SK-N-SH (cell line): ENCODE measurements around the gene ROBO1. TPM values are rescaled to one million over a fixed set of nuclear protein-coding genes. Genes with fewer than 3 reads are reported as not detected.

Experiments used
- CTCF ChIA-PET: fragments of 300-600, 350-600 bp; formaldehyde crosslinking; extraction: SDS; loops from one replicate; lab custom pipeline; 2021; lab: Yijun Ruan, JAX
- POLR2A ChIA-PET: fragments of 350-600 bp; sonication (Branson Sonifier 250); formaldehyde crosslinking; extraction: SDS; loops from one replicate; lab custom pipeline; 2020; ENCODE audit warnings: antibody characterized with exemption, inconsistent platforms; lab: Yijun Ruan, JAX
- DNase-seq: peaks from one replicate; pipeline ENCODE4 v3.0.0; 2012
- H2AFZ ChIP-seq: fragments of 200-600 bp; sonication (generic); 2 replicates; pipeline ENCODE4 v1.8.1; 2016; ENCODE audit warnings: antibody characterized with exemption, mild to moderate bottlenecking, low read depth
- H3F3A ChIP-seq: fragments of 200-600 bp; sonication (generic); replicated peaks from 2 replicates; pipeline ENCODE3; 2016; ENCODE audit warnings: antibody characterized with exemption, mild to moderate bottlenecking; ENCODE audit not compliant: insufficient read depth
- H3K27ac ChIP-seq, 2 experiments: fragments of 200-500 bp in 1 of 2; fragments of 200-600 bp in 1 of 2; sonication (Bioruptor generic) in 1 of 2; sonication (generic), shearing (Covaris generic) in 1 of 2; 2 replicates each; pipeline versions ENCODE4 v1.5.1 to v1.6.1; 2014 to 2016; ENCODE audit warnings: low read depth in 2 of 2, inconsistent platforms in 1 of 2, low read length in 1 of 2, mild to moderate bottlenecking in 1 of 2, mixed read lengths in 1 of 2
- H3K27me3 ChIP-seq: fragments of 200-600 bp; sonication (generic), shearing (Covaris generic); 2 replicates; pipeline ENCODE4 v1.6.1; 2016; ENCODE audit warnings: mixed run types; ENCODE audit not compliant: insufficient read depth
- H3K36me3 ChIP-seq, 2 experiments: fragments of 200-500 bp in 1 of 2; fragments of 200-600 bp in 1 of 2; sonication (Bioruptor generic) in 1 of 2; sonication (generic) in 1 of 2; replicated peaks in 1 of 2; 2 replicates each; pipeline versions ENCODE3 to v1.5.1; 2014 to 2016; ENCODE audit warnings: low read length in 1 of 2, mild to moderate bottlenecking in 1 of 2; ENCODE audit not compliant: insufficient read depth in 2 of 2, control insufficient read depth in 1 of 2
- H3K4me1 ChIP-seq, 2 experiments: fragments of 200-500 bp in 1 of 2; fragments of 200-600 bp in 1 of 2; sonication (Bioruptor generic) in 1 of 2; sonication (generic), shearing (Covaris generic) in 1 of 2; 2 replicates each; pipeline versions ENCODE4 v1.5.1 to v1.6.1; 2014 to 2016; ENCODE audit warnings: low read depth in 1 of 2, low read length in 1 of 2, mixed run types in 1 of 2; ENCODE audit not compliant: insufficient read depth in 2 of 2, control insufficient read depth in 1 of 2
- H3K4me2 ChIP-seq: fragments of 200-600 bp; sonication (generic), shearing (Covaris generic); 2 replicates; pipeline ENCODE4 v1.6.1; 2017; ENCODE audit warnings: mixed run types
- H3K4me3 ChIP-seq, 2 experiments: fragments of 200-500 bp in 1 of 2; fragments of 200-600 bp in 1 of 2; sonication (Bioruptor generic) in 1 of 2; sonication (generic), shearing (Covaris generic) in 1 of 2; 2 replicates each; pipeline versions ENCODE4 v1.5.1 to v1.8.1; 2014 to 2016; ENCODE audit warnings: low read depth in 2 of 2, inconsistent platforms in 1 of 2, low read length in 1 of 2, mild to moderate bottlenecking in 1 of 2, mixed read lengths in 1 of 2, moderate library complexity in 1 of 2
- H3K79me2 ChIP-seq: fragments of 200-600 bp; sonication (generic); 2 replicates; pipeline ENCODE4 v1.8.1; 2017; ENCODE audit warnings: mild to moderate bottlenecking; ENCODE audit not compliant: insufficient read depth
- H3K9ac ChIP-seq: fragments of 200-600 bp; sonication (generic); 2 replicates; pipeline ENCODE4 v1.6.1; 2017; ENCODE audit warnings: mixed run types
- H3K9me2 ChIP-seq: fragments of 200-600 bp; sonication (generic); 2 replicates; pipeline ENCODE4 v1.6.1; 2017; ENCODE audit warnings: mixed run types
- H3K9me3 ChIP-seq: fragments of 200-600 bp; sonication (generic); 2 replicates; pipeline ENCODE4 v1.6.1; 2017; ENCODE audit warnings: mixed run types, mild to moderate bottlenecking, moderate library complexity
- H4K20me1 ChIP-seq: fragments of 200-600 bp; sonication (generic); 2 replicates; pipeline ENCODE4 v1.6.1; 2017; ENCODE audit warnings: mild to moderate bottlenecking, mixed run types; ENCODE audit not compliant: insufficient read depth
- CHD2 ChIP-seq: fragments of 150-350 bp; IDR thresholded peaks from 2 replicates; pipeline ENCODE4 v1.6.1; 2018; ENCODE audit warnings: low read length; ENCODE audit not compliant: partially characterized antibody
- CTCF ChIP-seq: fragments of 200-600 bp; sonication (generic); IDR thresholded peaks from 2 replicates; pipeline ENCODE4 v1.6.1; 2017; ENCODE audit warnings: antibody characterized with exemption, mild to moderate bottlenecking, moderate library complexity
- EP300 ChIP-seq, 2 experiments: IDR thresholded peaks; 2 replicates each; pipeline versions ENCODE4 v1.4.0 to v1.6.1; 2012; ENCODE audit warnings: borderline replicate concordance in 1 of 2, low read depth in 1 of 2, low read length in 1 of 2
- EZH2phosphoT487 ChIP-seq: fragments of 200-600 bp; sonication (generic); IDR thresholded peaks from 2 replicates; pipeline ENCODE4 v1.6.1; 2017; ENCODE audit warnings: low read depth, mixed run types, mild to moderate bottlenecking, antibody characterized with exemption, moderate library complexity, borderline replicate concordance
- FOXJ3 ChIP-seq: sonication (generic); formaldehyde crosslinking; IDR thresholded peaks from 2 replicates; pipeline ENCODE4 v1.5.1; 2020; ENCODE audit warnings: mild to moderate bottlenecking, missing genetic modification reagents
- FOXM1 ChIP-seq: IDR thresholded peaks from 2 replicates; pipeline ENCODE4 v1.4.0; 2012; ENCODE audit warnings: low read depth, mild to moderate bottlenecking
- GATA2 ChIP-seq: sonication (generic); formaldehyde crosslinking; IDR thresholded peaks from 2 replicates; pipeline ENCODE4 v1.5.0; 2020; ENCODE audit warnings: mild to moderate bottlenecking, missing genetic modification reagents
- IRF3 ChIP-seq: fragments of 150-350 bp; IDR thresholded peaks from 2 replicates; pipeline ENCODE4 v1.6.1; 2016; ENCODE audit warnings: mild to moderate bottlenecking, low read depth, low read length
- JUND ChIP-seq: IDR thresholded peaks from 2 replicates; pipeline ENCODE4 v1.4.0; 2012
- MAX ChIP-seq: IDR thresholded peaks from 2 replicates; pipeline ENCODE4 v1.4.0; 2012; ENCODE audit warnings: low read depth
- MEF2A ChIP-seq: IDR thresholded peaks from 2 replicates; pipeline ENCODE4 v1.4.0; 2012; ENCODE audit warnings: low read depth, borderline replicate concordance
- MXI1 ChIP-seq: IDR thresholded peaks from 2 replicates; pipeline ENCODE4 v1.6.1; 2012; ENCODE audit warnings: mild to moderate bottlenecking, low read depth, low read length, improper control_type of control experiment
- NRF1 ChIP-seq: IDR thresholded peaks from 2 replicates; pipeline ENCODE4 v1.6.1; 2012; ENCODE audit warnings: low read depth, mild to moderate bottlenecking, low read length
- PBX3 ChIP-seq: IDR thresholded peaks from 2 replicates; pipeline ENCODE4; 2012
- POLR2AphosphoS5 ChIP-seq: IDR thresholded peaks from 2 replicates; pipeline ENCODE4 v1.6.1; 2012; ENCODE audit warnings: low read depth, low read length
- RAD21 ChIP-seq: IDR thresholded peaks from 2 replicates; pipeline ENCODE4 v1.6.1; 2012; ENCODE audit warnings: mild to moderate bottlenecking, low read length
- RCOR1 ChIP-seq: fragments of 150-350 bp; IDR thresholded peaks from 2 replicates; pipeline ENCODE4 v1.6.1; 2017; ENCODE audit warnings: antibody characterized with exemption, low read length
- RFX5 ChIP-seq: IDR thresholded peaks from 2 replicates; pipeline ENCODE4 v1.6.1; 2012; ENCODE audit warnings: mild to moderate bottlenecking, improper control_type of control experiment, low read length
- SIN3A ChIP-seq: IDR thresholded peaks from 2 replicates; pipeline ENCODE4 v1.6.1; 2012; ENCODE audit warnings: low read depth, mild to moderate bottlenecking, low read length, moderate library complexity, borderline replicate concordance
- SMC3 ChIP-seq: IDR thresholded peaks from 2 replicates; pipeline ENCODE4 v1.6.1; 2012; ENCODE audit warnings: low read depth, low read length, improper control_type of control experiment
- TAF1 ChIP-seq: IDR thresholded peaks from 2 replicates; pipeline ENCODE4 v1.6.1; 2012; ENCODE audit warnings: low read depth, mild to moderate bottlenecking, low read length, moderate library complexity, borderline replicate concordance
- TCF12 ChIP-seq: IDR thresholded peaks from 2 replicates; pipeline ENCODE4 v1.4.0; 2012
- USF2 ChIP-seq: fragments of 150-350 bp; IDR thresholded peaks from 2 replicates; pipeline ENCODE4 v1.6.1; 2017; ENCODE audit warnings: antibody characterized with exemption, low read length, low read depth, borderline replicate concordance
- YY1 ChIP-seq: IDR thresholded peaks from 2 replicates; pipeline ENCODE4 v1.4.0; 2012; ENCODE audit warnings: low read depth, mild to moderate bottlenecking
- WGBS: methylation state at CpG from one replicate; pipeline ENCODE4 v1.1.6; 2017; ENCODE audit warnings: low lambda C conversion rate; 5-methylcytosine and 5-hydroxymethylcytosine counted together
- polyA plus RNA-seq, 3 experiments: library from polyadenylated mRNA; depleted of rRNA; stranded (reverse); fragments of >200 nt; gene quantifications; 2 replicates each; pipeline ENCODE4 v1.2.3, GENCODE V29; 2012

ROBO1 gene
- polyA plus RNA-seq, 1 of the 3 experiments (the other 2 are of a cell fraction) = 22.7 TPM

GRCh38 chr3:79515072-79515471, 252.7 kb downstream of the ROBO1 start:
- H3K4me2 ChIP-seq = 0 out of 2 replicates have a peak overlapping the region, but pooled peaks have one; percentile 14
- H3K9ac ChIP-seq = no peak overlapping the region
- H3K9me3 ChIP-seq = no peaks in the 10 kb centered on the region
- H3K27me3 ChIP-seq = no peaks in the 10 kb centered on the region
- H3F3A ChIP-seq = no peaks in the 10 kb centered on the region
- WGBS = 26% methylated on average over 4 of the region's 4 CpGs
- H2AFZ ChIP-seq = peak overlapping the region; percentile 63; the same call in 1 of the 2 replicates
- ChIA-PET POLR2A (no interaction called here), CTCF (interaction anchor here (0.9 to 1.3 kb wide), 4 partner anchors 17 to 887 kb away, joined by 3 to 4 read pairs (median 4); no protein-coding TSS in a partner anchor)
- peak; percentile 47 for DNase-seq
- H3K27ac ChIP-seq = peak overlapping the region in 1 of 2 experiments; percentile 76; a peak in 1 of 4 replicates
- no peak overlapping the region for H3K4me3 ChIP-seq
- H3K36me3 ChIP-seq = no peaks in the 10 kb centered on the region
- no peak for TF ChIP-seq RFX5
- TF ChIP-seq TAF1 = no peak
- TF ChIP-seq PBX3 = peak; percentile 26; the same call in 1 of the 2 replicates
- TF ChIP-seq CTCF = no peak
- peak in 1 of 2 experiments; percentile 84; a peak in 2 of 4 replicates for TF ChIP-seq EP300 (IDR thresholded peaks at IDR 0.05; ENCODE audit: borderline replicate concordance in 1 of 2, low read depth in 1 of 2, low read length in 1 of 2)
- peak; percentile 98 for TF ChIP-seq RCOR1
- no peak for TF ChIP-seq SIN3A
- no peak for TF ChIP-seq USF2
- 0 out of 2 replicates have a peak, but pooled peaks have one; percentile 21 for TF ChIP-seq MAX
- no peak for TF ChIP-seq RAD21
- TF ChIP-seq MEF2A = no peak
- peak; percentile 82 for TF ChIP-seq CHD2
- TF ChIP-seq MXI1 = peak; percentile 86
- peak; percentile 87 for TF ChIP-seq GATA2 (CRISPR knock-in tag)
- TF ChIP-seq EZH2phosphoT487 = no peak
- no peak for TF ChIP-seq JUND
- no peak for TF ChIP-seq FOXM1
- TF ChIP-seq FOXJ3 (CRISPR knock-in tag) = peak; percentile 83
- TF ChIP-seq TCF12 = peak; percentile 59
- no peak for TF ChIP-seq IRF3
- no peak for TF ChIP-seq YY1
- TF ChIP-seq NRF1 = no peak
- TF ChIP-seq POLR2AphosphoS5 = no peak
- TF ChIP-seq SMC3 = no peak
- peaks cover 0 to 13% of the 10 kb centered on the region in 2 experiments; a peak in 2 of 4 replicates for H3K4me1 ChIP-seq
- H4K20me1 ChIP-seq = no peaks in the 10 kb centered on the region
- H3K9me2 ChIP-seq = no peaks in the 10 kb centered on the region
- no peaks in the 10 kb centered on the region for H3K79me2 ChIP-seq
